GM12864 (cell line): Measurements from ENCODE around the gene AKAP12.

Source experiments
- DNase-seq: peaks from one replicate; pipeline ENCODE4 v3.0.0-alpha.2; 2011; ENCODE audit warnings: low read depth
- H3K4me3 ChIP-seq: 2 replicates; pipeline ENCODE4 v1.5.1; 2011; ENCODE audit warnings: mild to moderate bottlenecking, low read depth, low read length, control low read depth
- TF ChIP-seq, protein P1 (sequence below): IDR thresholded peaks from 2 replicates; pipeline ENCODE4 v1.5.1; 2011; ENCODE audit warnings: low read depth, mild to moderate bottlenecking, moderate library complexity, low read length, control low read depth, inconsistent platforms; ENCODE audit errors: missing control alignments

Gene AKAP12

DNA sequence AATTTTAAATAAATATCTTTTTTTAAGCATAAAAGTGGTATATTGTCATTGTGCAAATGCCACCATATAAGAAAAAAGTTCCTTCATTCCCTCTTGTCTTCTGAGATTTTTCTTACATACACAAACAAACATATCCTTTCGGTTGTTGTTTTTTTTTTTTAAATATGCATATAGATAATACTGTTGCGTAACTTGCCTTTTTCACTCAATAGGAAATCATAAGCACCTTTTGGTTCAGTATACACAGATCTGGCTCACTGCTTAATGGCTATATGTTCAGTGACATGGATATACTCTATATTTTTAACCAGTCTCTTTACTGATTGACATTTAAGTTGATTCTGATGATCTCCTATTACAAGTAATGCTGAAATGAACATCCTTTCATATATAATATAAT is 40.1 kb downstream of the AKAP12 start:
- TF ChIP-seq, protein P1, sequence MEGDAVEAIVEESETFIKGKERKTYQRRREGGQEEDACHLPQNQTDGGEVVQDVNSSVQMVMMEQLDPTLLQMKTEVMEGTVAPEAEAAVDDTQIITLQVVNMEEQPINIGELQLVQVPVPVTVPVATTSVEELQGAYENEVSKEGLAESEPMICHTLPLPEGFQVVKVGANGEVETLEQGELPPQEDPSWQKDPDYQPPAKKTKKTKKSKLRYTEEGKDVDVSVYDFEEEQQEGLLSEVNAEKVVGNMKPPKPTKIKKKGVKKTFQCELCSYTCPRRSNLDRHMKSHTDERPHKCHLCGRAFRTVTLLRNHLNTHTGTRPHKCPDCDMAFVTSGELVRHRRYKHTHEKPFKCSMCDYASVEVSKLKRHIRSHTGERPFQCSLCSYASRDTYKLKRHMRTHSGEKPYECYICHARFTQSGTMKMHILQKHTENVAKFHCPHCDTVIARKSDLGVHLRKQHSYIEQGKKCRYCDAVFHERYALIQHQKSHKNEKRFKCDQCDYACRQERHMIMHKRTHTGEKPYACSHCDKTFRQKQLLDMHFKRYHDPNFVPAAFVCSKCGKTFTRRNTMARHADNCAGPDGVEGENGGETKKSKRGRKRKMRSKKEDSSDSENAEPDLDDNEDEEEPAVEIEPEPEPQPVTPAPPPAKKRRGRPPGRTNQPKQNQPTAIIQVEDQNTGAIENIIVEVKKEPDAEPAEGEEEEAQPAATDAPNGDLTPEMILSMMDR = no peak
- H3K4me3 ChIP-seq = no peak overlapping the region
- no peak for DNase-seq

DNA sequence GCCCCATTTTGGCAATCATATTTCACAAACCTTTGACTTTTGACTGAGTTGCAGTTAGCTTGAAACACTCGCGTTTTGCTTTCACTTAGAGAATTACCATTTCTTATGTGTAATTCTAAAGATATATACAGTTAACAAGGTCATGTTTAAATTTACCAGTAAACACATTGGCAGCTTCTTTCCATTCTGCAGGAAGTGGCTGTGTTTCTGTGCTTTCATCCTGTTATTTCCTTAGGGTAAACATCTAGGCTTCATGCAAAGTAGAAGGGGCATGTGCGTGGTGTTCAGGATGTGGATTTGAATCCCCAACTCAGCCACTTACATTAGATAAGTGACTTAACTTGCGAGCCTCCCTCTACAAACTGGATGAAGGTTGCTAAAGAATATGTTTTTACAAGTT is 41.1 kb downstream of the AKAP12 start:
- no peak overlapping the region for H3K4me3 ChIP-seq
- DNase-seq = no peak
- TF ChIP-seq, protein P1 = no peak

- TF ChIP-seq, protein P1 = no peak
- peak overlapping the region; percentile 15; the same call in 1 of the 2 replicates for H3K4me3 ChIP-seq
- peak; percentile 27 for DNase-seq
These were observed 44.2 kb downstream of the AKAP12 start for GRCh38 chr6:151284012-151284411.

GRCh38 chr6:151284548-151285017 is 44.8 kb downstream of the AKAP12 start:
- TF ChIP-seq, protein P1 = no peak
- peak; percentile 16 for DNase-seq
- peak overlapping the region; percentile 15 for H3K4me3 ChIP-seq

GRCh38 chr6:151285122-151285521 is 45.4 kb downstream of the AKAP12 start:
- DNase-seq = no peak
- no peak overlapping the region; the same call in 1 of the 2 replicates for H3K4me3 ChIP-seq
- TF ChIP-seq, protein P1 = no peak

- TF ChIP-seq, protein P1 = no peak
- no peak for DNase-seq
- no peak overlapping the region for H3K4me3 ChIP-seq
These were observed 46.4 kb downstream of the AKAP12 start for GRCh38 chr6:151286214-151286613.

GRCh38 chr6:151288712-151289398 is 49.1 kb downstream of the AKAP12 start:
- TF ChIP-seq, protein P1 = no peak
- DNase-seq = no peak
- no peak overlapping the region for H3K4me3 ChIP-seq
